Mucosa of descending colon (tissue), 3 donors: Measurements from ENCODE around the gene SNX1. TPM values are rescaled to one million over a fixed set of nuclear protein-coding genes. Genes with fewer than 3 reads are reported as not detected.
"Not testable (repeated sequence)": the region's sequence is repeated elsewhere in the genome, so short reads cannot be mapped to it uniquely, and the experiment has no call there.

ENCODE experiments used
- ATAC-seq: fragments of 200-7000 bp; cut with Tn5 transposase; one replicate; pipeline ENCODE4 v1.9.1; 2020; ENCODE audit warnings: mild to moderate bottlenecking, moderate library complexity
- DNase-seq, 3 donors: peaks; one replicate each; pipeline ENCODE4 v3.0.0-alpha.2; 2020
- H3K36me3 ChIP-seq: fragments of 200-600 bp; one replicate; pipeline ENCODE4 v1.8.0; 2021; ENCODE audit warnings: low read depth, mild to moderate bottlenecking
- H3K4me1 ChIP-seq: fragments of 200-600 bp; one replicate; pipeline ENCODE4 v1.8.0; 2021; ENCODE audit warnings: low read depth, mild to moderate bottlenecking
- H3K4me3 ChIP-seq: fragments of 200-600 bp; one replicate; pipeline ENCODE4 v1.8.0; 2021; ENCODE audit warnings: mild to moderate bottlenecking
- H3K9me3 ChIP-seq: fragments of 200-600 bp; one replicate; pipeline ENCODE4 v1.8.0; 2021; ENCODE audit warnings: mild to moderate bottlenecking
- CTCF ChIP-seq: fragments of 200-600 bp; IDR thresholded peaks from one replicate; pipeline ENCODE4 v1.8.0; 2022; ENCODE audit warnings: antibody characterized with exemption, mild to moderate bottlenecking
- intact Hi-C, 2 donors: fragments of 100-400 bp; cut with DNase I in 1 of 2; cut with micrococcal nuclease in 1 of 2; formaldehyde crosslinking; loops; one replicate each; pipeline versions ENCODE4 v1.11.0 to v1.11.1; 2022; cut with DNase I, micrococcal nuclease
- total RNA-seq, 3 donors: library from RNA; stranded (reverse); fragmentation: NEBNext Ultra II Directional in 2 of 3; extraction: Animal tissue kit (Norgen Biotek cat#: 25700) in 2 of 3; gene quantifications; one replicate each; pipeline versions ENCODE4 v1.2.1 to v1.2.4, GENCODE V29; 2021 to 2023
- donor health status: DM: no; HTN: no; CAD: no; lungs with moderate emphysema.
- donor health status: DM: no; HTN: no; CAD: no.
- donor health status: DM: no; HTN: yes; CAD: no.

SNX1 gene
- total RNA-seq, 3 donors from 2014 or later = 110 to 122 (median 118) TPM

- no peak for TF ChIP-seq CTCF
- Histone ChIP-seq H3K4me3 (no peak overlapping the region), H3K36me3 (no peaks in the 10 kb centered on the region), H3K9me3 (no peaks in the 10 kb centered on the region), H3K4me1 (peaks cover 3% of the 10 kb centered on the region)
- intact Hi-C loops = no loop called here
- ATAC-seq = peak; percentile 19
- DNase-seq = peak in 1 of 3 donors; percentile 34
These were observed 9.4 kb downstream of the SNX1 start for GRCh38 chr15:64105113-64105704.

GRCh38 chr15:64107337-64107736, 11.6 kb downstream of the SNX1 start:
- ATAC-seq = no peak
- no peak for DNase-seq
- intact Hi-C loops = no loop called here

GRCh38 chr15:64110108-64110701, 14.4 kb downstream of the SNX1 start:
- H3K36me3 ChIP-seq, ATAC-seq, intact Hi-C loops, H3K9me3 ChIP-seq, H3K4me1 ChIP-seq, DNase-seq, H3K4me3 ChIP-seq: not testable (repeated sequence)

More at GRCh38 chr15:64107337-64107736, 11.6 kb downstream of the SNX1 start:
- H3K4me3 ChIP-seq = no peak overlapping the region
- no peak for TF ChIP-seq CTCF
- no peaks in the 10 kb centered on the region for H3K36me3 ChIP-seq
- no peaks in the 10 kb centered on the region for H3K9me3 ChIP-seq
- no peaks in the 10 kb centered on the region for H3K4me1 ChIP-seq

- Histone ChIP-seq H3K36me3 (peaks cover 10% of the 10 kb centered on the region), H3K4me3 (no peak overlapping the region), H3K9me3 (no peaks in the 10 kb centered on the region), H3K4me1 (no peaks in the 10 kb centered on the region)
- DNase-seq = no peak
- no peak for TF ChIP-seq CTCF
- intact Hi-C loops = no loop called here
- peak; percentile 40 for ATAC-seq
These were observed 15.3 kb downstream of the SNX1 start for GRCh38 chr15:64110950-64111678.

- DNase-seq = no peak
- Histone ChIP-seq H3K9me3 (no peaks in the 10 kb centered on the region), H3K4me1 (no peaks in the 10 kb centered on the region), H3K36me3 (peaks cover 10% of the 10 kb centered on the region), H3K4me3 (no peak overlapping the region)
- no peak for TF ChIP-seq CTCF
- no peak for ATAC-seq
- intact Hi-C loops = no loop called here
These were observed 15.9 kb downstream of the SNX1 start for GRCh38 chr15:64111679-64112050.

GRCh38 chr15:64112073-64112772, 16.4 kb downstream of the SNX1 start:
- no peaks in the 10 kb centered on the region for H3K4me1 ChIP-seq
- ATAC-seq (no peak), DNase-seq (no peak)
- H3K9me3 ChIP-seq = no peaks in the 10 kb centered on the region
- no peak overlapping the region for H3K4me3 ChIP-seq
- peaks cover 10% of the 10 kb centered on the region for H3K36me3 ChIP-seq
- intact Hi-C loops = no loop called here
- TF ChIP-seq CTCF = no peak
